GM21381 (cell line): ENCODE results near the gene COL9A2.

ENCODE experiments used
- ATAC-seq: cut with Tn5 transposase; IDR thresholded peaks from one replicate; pipeline ENCODE4 v1.9.1; 2021; ENCODE audit warnings: mild to moderate bottlenecking, moderate library complexity; ENCODE audit not compliant: unreplicated experiment

The COL9A2 gene

DNA sequence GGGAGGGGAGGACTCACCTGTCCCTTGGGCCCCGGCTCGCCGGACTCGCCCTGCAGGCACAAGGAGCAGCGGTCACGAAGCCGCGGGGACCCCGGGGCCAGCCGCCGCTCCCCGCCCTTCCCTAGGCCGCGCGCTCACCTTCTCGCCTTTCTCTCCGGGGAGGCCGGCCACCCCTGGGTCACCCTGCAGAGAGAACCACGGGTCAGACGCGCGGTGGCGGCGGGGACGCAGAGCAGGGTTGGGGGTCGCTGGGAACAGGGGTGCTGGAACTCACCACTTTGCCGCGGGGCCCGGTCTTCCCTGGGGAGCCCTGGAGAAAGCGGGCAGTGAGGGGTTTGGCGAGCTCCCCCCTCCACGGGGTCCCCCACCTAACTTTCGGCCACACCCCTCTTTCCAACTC is 13.3 kb downstream of the COL9A2 start:
- ATAC-seq: no peak

DNA sequence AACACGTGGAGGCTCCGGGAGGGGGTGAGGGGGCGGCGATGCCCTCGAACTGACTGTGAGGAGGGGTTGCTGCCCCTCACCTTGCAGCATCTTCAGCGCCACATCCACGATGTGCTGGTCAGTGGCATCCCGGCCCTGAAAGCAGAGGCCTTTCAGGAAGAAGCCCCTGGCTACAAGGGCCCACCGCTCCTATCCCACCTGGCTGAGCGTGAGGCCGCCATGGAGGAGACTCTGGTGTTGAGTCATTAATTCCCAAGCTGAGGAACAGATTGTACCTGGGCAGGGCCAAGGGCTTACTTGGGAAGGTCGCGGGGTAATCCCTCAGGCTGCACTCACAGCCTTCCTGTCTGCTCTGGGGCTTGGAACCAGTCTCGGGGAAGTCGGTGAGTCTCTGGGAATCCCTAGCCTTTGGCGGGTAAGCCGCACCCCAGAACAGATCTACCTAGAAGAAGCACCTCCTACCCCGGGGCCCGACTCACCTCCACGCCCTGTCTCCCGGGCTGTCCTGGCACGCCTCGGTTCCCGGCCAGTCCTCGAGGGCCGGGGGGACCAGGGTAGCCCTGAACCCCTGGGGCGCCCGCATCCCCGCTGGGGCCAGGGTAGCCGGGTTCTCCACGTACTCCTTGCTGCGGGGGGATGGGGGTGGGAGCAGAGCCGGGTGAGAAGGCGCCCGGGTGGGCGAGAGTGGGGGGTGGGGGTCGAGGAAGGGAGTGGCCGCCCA is 13.9 kb downstream of the COL9A2 start:
- ATAC-seq: no peak

DNA sequence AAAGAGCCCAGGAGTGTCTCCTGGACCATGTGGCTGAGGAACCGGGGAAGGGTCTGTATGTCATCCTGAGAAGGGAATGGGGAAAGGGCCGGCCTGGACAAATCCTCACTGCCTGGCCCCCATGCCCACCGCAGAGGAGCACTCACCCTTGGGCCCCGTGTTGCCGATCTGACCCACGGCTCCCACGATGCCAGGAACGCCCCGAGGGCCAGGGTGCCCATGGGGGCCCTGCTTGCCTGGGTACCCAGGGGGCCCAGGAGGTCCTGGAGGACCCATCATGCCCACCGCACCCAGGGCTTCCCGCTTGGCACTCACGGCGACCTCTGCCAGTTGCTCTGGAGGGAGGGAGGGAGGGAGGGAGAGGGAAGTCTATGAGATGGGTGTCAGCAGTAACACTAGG is 14.6 kb downstream of the COL9A2 start:
- ATAC-seq: no peak

GRCh38 chr1:40301541-40302299 is 15.4 kb downstream of the COL9A2 start:
- ATAC-seq: no peak

DNA sequence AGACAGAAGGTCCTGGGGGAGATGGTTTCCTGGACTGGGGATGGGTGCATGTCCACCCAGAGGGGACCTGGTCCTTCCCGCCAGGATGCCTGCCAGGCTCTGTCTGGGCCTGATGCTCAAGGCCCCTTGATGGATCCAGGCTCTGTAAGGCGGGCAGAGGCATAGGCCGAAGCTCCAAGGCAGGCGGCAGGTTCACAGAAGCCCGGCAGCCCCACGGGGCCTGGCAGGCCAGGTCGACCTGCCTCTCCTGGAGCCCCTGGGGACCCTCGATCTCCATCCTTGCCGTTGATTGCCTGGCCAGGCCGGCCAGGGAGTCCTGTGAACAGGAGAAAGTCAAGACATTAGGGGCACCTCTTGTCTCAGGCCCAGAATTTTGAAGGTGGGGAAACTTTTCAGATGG is 16.0 kb downstream of the COL9A2 start:
- ATAC-seq: no peak

GRCh38 chr1:40300651-40301050 is 16.4 kb downstream of the COL9A2 start:
- ATAC-seq: no peak

- ATAC-seq: no peak
Observed at GRCh38 chr1:40300249-40300567, 16.9 kb downstream of the COL9A2 start.

DNA sequence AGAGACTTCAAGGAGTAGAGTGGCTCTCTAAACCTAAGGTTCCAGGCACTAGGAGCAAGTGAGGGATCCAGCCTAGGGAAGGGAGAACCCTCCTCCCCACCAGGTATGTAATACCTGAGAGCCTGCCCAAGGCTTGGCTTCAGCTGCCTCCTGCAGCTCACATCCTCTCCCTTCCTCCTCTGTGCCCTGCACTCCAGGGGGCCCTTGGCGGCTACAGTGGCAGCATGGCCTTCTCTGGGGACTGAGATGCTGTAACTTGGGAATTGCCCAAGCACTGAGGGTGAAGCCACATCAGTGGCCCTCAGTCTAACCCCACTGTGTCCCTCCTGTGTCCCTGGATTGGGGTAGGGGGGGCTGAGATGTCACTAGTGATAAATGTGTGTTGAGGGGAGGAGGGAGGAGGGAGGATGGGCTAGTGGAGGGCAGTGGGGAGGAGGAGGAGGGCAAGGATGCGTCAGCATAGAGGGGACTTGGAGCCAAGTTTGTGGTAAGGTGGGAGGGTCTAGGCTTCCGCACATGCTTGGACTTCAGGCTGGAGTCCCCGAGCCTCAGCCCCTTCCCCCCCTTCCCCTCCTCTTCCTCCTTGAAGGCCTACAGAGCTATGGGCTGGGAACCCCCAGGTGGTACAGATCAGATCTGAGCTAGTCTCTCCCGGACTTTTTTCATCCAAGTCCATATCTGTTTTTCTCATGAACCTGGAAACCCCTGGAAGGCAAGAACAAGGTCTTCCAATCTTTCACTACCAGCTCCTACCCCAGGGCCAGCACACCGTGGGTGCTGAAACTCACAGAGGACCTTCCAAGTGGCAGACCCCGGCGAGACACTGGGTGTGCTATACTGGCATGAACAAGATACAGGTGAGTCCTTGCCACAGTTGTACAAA is 17.5 kb downstream of the COL9A2 start:
- ATAC-seq: no peak

DNA sequence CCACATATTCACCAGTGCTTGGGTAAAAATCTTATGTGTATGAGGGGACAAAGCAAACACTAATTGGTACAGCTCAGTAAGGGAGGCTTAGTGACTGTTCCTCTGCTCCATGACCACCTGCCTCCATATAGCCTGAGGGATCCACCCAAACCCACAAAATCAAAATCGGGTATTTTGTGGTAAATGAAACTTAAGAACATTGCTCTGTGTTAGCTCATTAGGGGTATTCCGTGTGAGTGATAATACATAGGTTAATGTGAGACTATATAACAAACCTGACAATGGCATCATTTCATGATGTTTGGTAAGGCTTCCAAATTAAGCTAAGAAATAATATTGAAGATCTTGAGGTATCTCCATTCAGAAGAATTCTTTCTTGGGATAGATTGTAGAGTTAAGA is 25.8 kb downstream of the COL9A2 start:
- ATAC-seq: no peak

- ATAC-seq: no peak
Observed at GRCh38 chr1:40281853-40282252, 35.2 kb downstream of the COL9A2 start.

DNA sequence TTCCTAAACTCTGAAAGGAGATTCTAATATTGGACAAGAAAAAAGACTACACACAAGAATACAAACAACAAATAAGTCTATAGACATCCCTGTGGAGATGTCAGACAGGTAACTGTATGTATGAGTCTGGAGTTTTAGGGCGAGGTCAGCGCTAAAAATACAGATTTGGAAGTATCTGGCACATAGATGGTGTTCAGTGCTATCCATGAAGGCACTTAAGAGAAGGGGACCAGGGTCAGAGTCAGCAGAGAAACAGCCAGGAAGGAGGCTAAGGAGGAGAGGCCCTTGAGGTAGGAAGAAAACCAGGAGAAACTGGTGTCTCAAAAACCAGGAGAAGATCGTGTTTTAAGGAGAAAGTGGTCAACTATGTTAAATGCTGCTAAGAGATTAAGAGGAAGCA is 41.0 kb downstream of the COL9A2 start:
- ATAC-seq: no peak

GRCh38 chr1:40274331-40274730 is 42.8 kb downstream of the COL9A2 start:
- ATAC-seq: no peak

DNA sequence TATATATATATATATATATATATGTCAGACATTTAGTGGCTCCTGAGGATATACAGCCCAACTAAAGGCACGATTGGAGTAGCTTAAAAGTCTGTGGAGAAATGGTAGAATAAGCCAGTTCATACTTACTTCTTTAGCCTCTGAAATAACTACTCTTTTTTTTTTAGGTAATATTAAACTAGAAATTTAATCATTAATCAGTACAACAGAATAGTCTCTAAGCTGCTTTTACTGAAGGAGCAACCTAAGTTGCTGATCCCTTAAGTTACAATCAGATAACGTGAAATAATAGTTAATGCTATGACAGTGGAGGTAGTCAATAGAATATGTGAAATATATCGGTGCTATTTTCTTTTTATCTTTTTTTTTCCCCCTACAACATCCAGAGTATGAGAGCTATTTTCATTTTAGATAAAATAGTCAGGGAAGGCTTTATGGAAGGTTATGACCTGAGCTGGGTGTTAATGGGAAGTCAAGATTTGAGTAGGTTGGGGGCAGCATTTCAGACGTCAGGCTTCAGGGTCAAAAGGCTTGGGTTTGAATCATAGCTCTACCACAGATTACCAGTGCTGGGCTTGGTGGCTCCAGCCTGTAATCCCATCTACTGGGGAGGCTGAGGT is 43.4 kb downstream of the COL9A2 start:
- no peak for ATAC-seq

GRCh38 chr1:40272653-40273213 is 44.4 kb downstream of the COL9A2 start:
- no peak for ATAC-seq

DNA sequence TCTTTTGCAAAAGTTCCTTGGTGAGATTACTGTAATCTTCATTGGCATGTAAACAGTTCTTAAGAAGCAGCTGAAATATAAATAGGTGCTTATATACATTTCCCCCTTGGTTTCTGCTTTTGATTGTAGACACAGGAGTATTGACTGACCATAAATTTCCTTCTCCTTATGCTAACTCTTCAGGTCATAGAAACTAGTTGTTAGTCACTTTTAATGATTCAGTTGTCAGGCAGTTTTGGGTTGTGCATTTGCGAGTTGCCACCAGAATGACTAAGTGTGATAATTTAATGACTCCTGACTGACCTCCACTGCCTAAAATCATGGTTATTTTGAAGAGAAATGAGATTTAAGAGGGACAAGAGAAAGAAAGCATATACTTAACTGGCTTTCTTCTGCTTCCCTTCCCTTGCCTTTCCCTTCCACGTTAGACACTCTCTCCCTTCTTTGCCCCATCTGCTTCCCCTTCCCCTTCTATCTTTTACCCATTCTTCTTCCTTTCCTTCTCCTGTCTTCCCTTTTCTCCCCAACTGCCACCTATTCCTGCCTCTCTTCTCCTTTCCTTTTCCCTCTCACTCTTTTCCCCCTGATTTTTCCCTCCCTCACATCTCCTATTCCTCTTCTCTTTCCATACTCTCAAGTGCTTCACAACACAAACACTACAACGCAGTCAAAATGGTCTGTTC is 46.8 kb downstream of the COL9A2 start:
- ATAC-seq: no peak

DNA sequence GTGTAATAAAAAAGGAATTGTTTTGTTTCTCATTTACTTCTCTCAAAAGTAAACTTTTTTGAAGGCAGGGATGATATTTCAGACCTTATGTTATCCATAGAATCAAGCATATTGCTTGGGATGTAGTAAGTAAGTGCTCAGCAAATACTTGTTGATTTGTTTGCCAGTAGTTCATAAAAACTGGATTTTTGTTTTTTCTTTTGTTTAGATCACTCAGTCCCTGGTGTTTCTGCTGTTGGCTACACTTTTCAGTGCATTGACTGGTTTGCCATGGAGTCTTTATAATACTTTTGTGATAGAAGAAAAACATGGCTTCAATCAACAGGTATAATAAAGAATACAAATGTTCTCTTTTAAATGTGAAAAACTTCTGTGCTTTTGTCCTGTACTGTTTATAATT is 48.9 kb downstream of the COL9A2 start:
- ATAC-seq: no peak

DNA sequence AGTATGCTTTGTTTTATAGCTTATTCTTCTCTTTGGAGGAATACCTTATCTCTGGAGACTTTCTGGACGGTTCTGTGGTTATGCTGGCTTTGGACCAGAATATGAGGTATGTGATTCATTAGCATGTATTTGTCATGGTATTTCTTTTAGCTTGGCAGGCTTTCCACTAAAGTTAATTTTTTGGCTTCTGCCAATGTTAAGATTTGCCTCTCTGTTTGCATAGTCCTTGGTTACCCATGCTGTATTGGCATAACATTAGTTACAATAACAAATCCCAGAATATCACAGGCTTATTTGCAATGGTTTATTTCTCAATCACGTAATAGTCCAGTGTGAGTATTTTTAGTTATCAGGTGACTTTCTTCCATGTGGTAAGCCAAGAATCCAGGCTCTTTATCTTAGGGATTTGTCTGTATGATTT is 49.3 kb downstream of the COL9A2 start:
- ATAC-seq: no peak

DNA sequence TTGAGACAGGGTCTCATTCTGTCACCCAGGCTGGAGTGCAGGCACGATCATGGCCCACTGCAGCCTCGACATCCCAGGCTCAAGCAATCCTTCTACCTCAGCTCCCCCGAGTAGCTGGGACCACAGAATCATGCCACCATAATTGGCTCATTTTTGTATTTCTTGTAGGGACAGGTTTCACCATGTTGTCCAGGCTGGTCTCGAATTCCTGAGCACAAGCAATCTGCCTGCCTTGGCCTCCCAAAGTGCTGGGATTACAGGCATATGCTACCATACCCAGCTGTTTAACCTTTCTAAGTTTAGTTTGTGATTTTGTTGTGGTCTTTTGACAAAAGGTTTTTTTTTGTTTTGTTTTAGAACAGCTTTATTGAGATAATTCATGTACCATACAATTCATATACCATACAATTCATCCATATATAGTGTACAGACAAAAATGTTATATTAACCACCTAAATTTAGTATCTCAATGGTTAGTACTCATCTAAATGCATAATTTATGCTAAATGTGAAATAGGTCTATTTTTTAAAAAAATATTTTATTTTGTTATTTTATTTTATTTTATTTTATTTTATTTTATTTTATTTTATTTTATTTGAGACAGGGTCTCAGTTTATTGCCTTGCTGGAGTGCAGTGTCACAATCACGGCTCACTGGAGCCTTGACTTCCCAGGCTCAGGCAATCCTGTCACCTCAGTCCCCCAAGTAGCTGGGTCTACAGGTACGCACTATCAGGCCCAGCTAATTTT is 50.1 kb downstream of the COL9A2 start:
- ATAC-seq: no peak

GRCh38 chr1:40265919-40266318 is 51.2 kb downstream of the COL9A2 start:
- ATAC-seq: no peak

DNA sequence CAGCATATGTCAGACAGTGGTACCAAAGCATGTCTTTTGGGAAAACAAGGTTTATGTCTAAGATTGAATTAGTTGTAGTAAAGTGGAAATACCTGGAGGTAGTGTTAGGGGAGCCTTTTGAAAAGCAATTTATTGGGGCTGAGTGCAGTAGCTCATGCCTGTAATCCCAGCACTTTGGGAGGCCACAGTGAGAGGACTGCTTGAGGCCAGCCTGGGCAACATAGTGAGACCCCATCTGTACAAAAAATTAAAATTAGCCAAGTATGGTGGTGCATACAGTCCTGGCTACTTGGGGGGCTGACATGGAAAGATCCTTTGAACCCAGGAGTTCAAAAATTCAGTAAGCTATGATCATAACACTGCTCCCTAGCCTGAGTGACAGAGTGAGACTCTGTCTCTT is 51.8 kb downstream of the COL9A2 start:
- ATAC-seq: no peak
